ENCODE data around the gene DUS2.
"Not testable (repeated sequence)": the region's sequence is repeated elsewhere in the genome, so short reads cannot be mapped to it uniquely, and the experiment has no call there.

Gene DUS2

GRCh38 chr16:68105611-68106010 is 82.5 kb downstream of the DUS2 start:
- Histone ChIP-seq H3K4me1 (ENCODE audit: control insufficient read depth in 1 of 2, insufficient read depth in 2 of 2, low read length in 2 of 2) (no peaks in the 10 kb centered on the region), H3K27me3 (ENCODE audit: control insufficient read depth in 1 of 2, insufficient read depth in 2 of 2, low read length in 2 of 2) (no peaks in the 10 kb centered on the region), H3K4me3 (ENCODE audit: low read depth in 1 of 2, low read length in 2 of 2) (no peak overlapping the region), H3K9ac (ENCODE audit: low read depth in 1 of 2, low read length in 2 of 2) (no peak overlapping the region), H3K36me3 (ENCODE audit: control insufficient read depth in 1 of 2, insufficient read depth in 2 of 2, low read length in 2 of 2) (no peaks in the 10 kb centered on the region), H3K27ac (ENCODE audit: low read depth, low read length) (no peak overlapping the region), H3K9me3 (ENCODE audit: control insufficient read depth in 1 of 2, low read length in 2 of 2) (peaks cover 5 to 9% of the 10 kb centered on the region in 2 donors)

GRCh38 chr16:68107230-68107928 is 84.3 kb downstream of the DUS2 start:
- not testable (repeated sequence) for H3K27ac ChIP-seq (ENCODE audit: low read depth, low read length); H3K9me3 ChIP-seq (ENCODE audit: control insufficient read depth in 1 of 2, low read length in 2 of 2)

GRCh38 chr16:68109156-68109555 is 86.1 kb downstream of the DUS2 start:
- H3K4me1 ChIP-seq (ENCODE audit: control insufficient read depth in 1 of 2, insufficient read depth in 2 of 2, low read length in 2 of 2); H3K36me3 ChIP-seq (ENCODE audit: control insufficient read depth in 1 of 2, insufficient read depth in 2 of 2, low read length in 2 of 2); H3K9me3 ChIP-seq (ENCODE audit: control insufficient read depth in 1 of 2, low read length in 2 of 2); H3K4me3 ChIP-seq (ENCODE audit: low read depth in 1 of 2, low read length in 2 of 2); H3K9ac ChIP-seq (ENCODE audit: low read depth in 1 of 2, low read length in 2 of 2); H3K27me3 ChIP-seq (ENCODE audit: control insufficient read depth in 1 of 2, insufficient read depth in 2 of 2, low read length in 2 of 2); H3K27ac ChIP-seq (ENCODE audit: low read depth, low read length): not testable (repeated sequence)

More at GRCh38 chr16:68107230-68107928, 84.3 kb downstream of the DUS2 start:
- not testable (repeated sequence) for H3K4me3 ChIP-seq (ENCODE audit: low read depth in 1 of 2, low read length in 2 of 2); H3K4me1 ChIP-seq (ENCODE audit: control insufficient read depth in 1 of 2, insufficient read depth in 2 of 2, low read length in 2 of 2); H3K27me3 ChIP-seq (ENCODE audit: control insufficient read depth in 1 of 2, insufficient read depth in 2 of 2, low read length in 2 of 2); H3K36me3 ChIP-seq (ENCODE audit: control insufficient read depth in 1 of 2, insufficient read depth in 2 of 2, low read length in 2 of 2); H3K9ac ChIP-seq (ENCODE audit: low read depth in 1 of 2, low read length in 2 of 2)

- H3K27ac ChIP-seq (ENCODE audit: low read depth, low read length); H3K4me1 ChIP-seq (ENCODE audit: control insufficient read depth in 1 of 2, insufficient read depth in 2 of 2, low read length in 2 of 2); H3K9ac ChIP-seq (ENCODE audit: low read depth in 1 of 2, low read length in 2 of 2); H3K4me3 ChIP-seq (ENCODE audit: low read depth in 1 of 2, low read length in 2 of 2); H3K27me3 ChIP-seq (ENCODE audit: control insufficient read depth in 1 of 2, insufficient read depth in 2 of 2, low read length in 2 of 2); H3K9me3 ChIP-seq (ENCODE audit: control insufficient read depth in 1 of 2, low read length in 2 of 2); H3K36me3 ChIP-seq (ENCODE audit: control insufficient read depth in 1 of 2, insufficient read depth in 2 of 2, low read length in 2 of 2): not testable (repeated sequence)
Observed at GRCh38 chr16:68110611-68111010, 87.5 kb downstream of the DUS2 start.

- H3K4me1 ChIP-seq (ENCODE audit: control insufficient read depth in 1 of 2, insufficient read depth in 2 of 2, low read length in 2 of 2) = peaks cover 0 to 7% of the 10 kb centered on the region in 2 donors
- H3K27ac ChIP-seq (ENCODE audit: low read depth, low read length) = no peak overlapping the region
- no peaks in the 10 kb centered on the region for H3K27me3 ChIP-seq (ENCODE audit: control insufficient read depth in 1 of 2, insufficient read depth in 2 of 2, low read length in 2 of 2)
- H3K9me3 ChIP-seq (ENCODE audit: control insufficient read depth in 1 of 2, low read length in 2 of 2) = peaks cover 5 to 9% of the 10 kb centered on the region in 2 donors
- no peak overlapping the region for H3K9ac ChIP-seq (ENCODE audit: low read depth in 1 of 2, low read length in 2 of 2)
- H3K36me3 ChIP-seq (ENCODE audit: control insufficient read depth in 1 of 2, insufficient read depth in 2 of 2, low read length in 2 of 2) = no peaks in the 10 kb centered on the region
- no peak overlapping the region for H3K4me3 ChIP-seq (ENCODE audit: low read depth in 1 of 2, low read length in 2 of 2)
Observed at GRCh38 chr16:68111379-68111778, 88.3 kb downstream of the DUS2 start.

GRCh38 chr16:68113059-68113761 is 90.1 kb downstream of the DUS2 start:
- Histone ChIP-seq H3K27ac (ENCODE audit: low read depth, low read length) (no peak overlapping the region), H3K4me1 (ENCODE audit: control insufficient read depth in 1 of 2, insufficient read depth in 2 of 2, low read length in 2 of 2) (peaks cover 6 to 18% of the 10 kb centered on the region in 2 donors), H3K9me3 (ENCODE audit: control insufficient read depth in 1 of 2, low read length in 2 of 2) (peaks cover 5 to 8% of the 10 kb centered on the region in 2 donors), H3K36me3 (ENCODE audit: control insufficient read depth in 1 of 2, insufficient read depth in 2 of 2, low read length in 2 of 2) (no peaks in the 10 kb centered on the region), H3K27me3 (ENCODE audit: control insufficient read depth in 1 of 2, insufficient read depth in 2 of 2, low read length in 2 of 2) (no peaks in the 10 kb centered on the region), H3K4me3 (ENCODE audit: low read depth in 1 of 2, low read length in 2 of 2) (no peak overlapping the region), H3K9ac (ENCODE audit: low read depth in 1 of 2, low read length in 2 of 2) (no peak overlapping the region)

GRCh38 chr16:68113765-68114240 is 90.7 kb downstream of the DUS2 start:
- Histone ChIP-seq H3K4me1 (ENCODE audit: control insufficient read depth in 1 of 2, insufficient read depth in 2 of 2, low read length in 2 of 2) (peaks cover 6 to 20% of the 10 kb centered on the region in 2 donors), H3K9ac (ENCODE audit: low read depth in 1 of 2, low read length in 2 of 2) (no peak overlapping the region), H3K9me3 (ENCODE audit: control insufficient read depth in 1 of 2, low read length in 2 of 2) (peaks cover 2% of the 10 kb centered on the region in 2 donors), H3K4me3 (ENCODE audit: low read depth in 1 of 2, low read length in 2 of 2) (no peak overlapping the region), H3K27me3 (ENCODE audit: control insufficient read depth in 1 of 2, insufficient read depth in 2 of 2, low read length in 2 of 2) (no peaks in the 10 kb centered on the region), H3K36me3 (ENCODE audit: control insufficient read depth in 1 of 2, insufficient read depth in 2 of 2, low read length in 2 of 2) (no peaks in the 10 kb centered on the region), H3K27ac (ENCODE audit: low read depth, low read length) (no peak overlapping the region)

- not testable (repeated sequence) for H3K27me3 ChIP-seq (ENCODE audit: control insufficient read depth in 1 of 2, insufficient read depth in 2 of 2, low read length in 2 of 2); H3K36me3 ChIP-seq (ENCODE audit: control insufficient read depth in 1 of 2, insufficient read depth in 2 of 2, low read length in 2 of 2); H3K4me3 ChIP-seq (ENCODE audit: low read depth in 1 of 2, low read length in 2 of 2); H3K9me3 ChIP-seq (ENCODE audit: control insufficient read depth in 1 of 2, low read length in 2 of 2); H3K9ac ChIP-seq (ENCODE audit: low read depth in 1 of 2, low read length in 2 of 2); H3K27ac ChIP-seq (ENCODE audit: low read depth, low read length)
- peaks cover 6 to 20% of the 10 kb centered on the region in 2 donors for H3K4me1 ChIP-seq (ENCODE audit: control insufficient read depth in 1 of 2, insufficient read depth in 2 of 2, low read length in 2 of 2)
Observed at GRCh38 chr16:68114939-68115338, 91.9 kb downstream of the DUS2 start.

GRCh38 chr16:68115851-68116250 is 92.8 kb downstream of the DUS2 start:
- peaks cover 6 to 20% of the 10 kb centered on the region in 2 donors for H3K4me1 ChIP-seq (ENCODE audit: control insufficient read depth in 1 of 2, insufficient read depth in 2 of 2, low read length in 2 of 2)
- no peaks in the 10 kb centered on the region for H3K9me3 ChIP-seq (ENCODE audit: control insufficient read depth in 1 of 2, low read length in 2 of 2)
- H3K27me3 ChIP-seq (ENCODE audit: control insufficient read depth in 1 of 2, insufficient read depth in 2 of 2, low read length in 2 of 2) = no peaks in the 10 kb centered on the region
- no peak overlapping the region for H3K4me3 ChIP-seq (ENCODE audit: low read depth in 1 of 2, low read length in 2 of 2)
- no peak overlapping the region for H3K27ac ChIP-seq (ENCODE audit: low read depth, low read length)
- no peaks in the 10 kb centered on the region for H3K36me3 ChIP-seq (ENCODE audit: control insufficient read depth in 1 of 2, insufficient read depth in 2 of 2, low read length in 2 of 2)
- no peak overlapping the region for H3K9ac ChIP-seq (ENCODE audit: low read depth in 1 of 2, low read length in 2 of 2)

GRCh38 chr16:68116256-68116867 is 93.3 kb downstream of the DUS2 start:
- Histone ChIP-seq H3K4me3 (ENCODE audit: low read depth in 1 of 2, low read length in 2 of 2) (no peak overlapping the region), H3K36me3 (ENCODE audit: control insufficient read depth in 1 of 2, insufficient read depth in 2 of 2, low read length in 2 of 2) (no peaks in the 10 kb centered on the region), H3K9me3 (ENCODE audit: control insufficient read depth in 1 of 2, low read length in 2 of 2) (no peaks in the 10 kb centered on the region), H3K27me3 (ENCODE audit: control insufficient read depth in 1 of 2, insufficient read depth in 2 of 2, low read length in 2 of 2) (no peaks in the 10 kb centered on the region), H3K4me1 (ENCODE audit: control insufficient read depth in 1 of 2, insufficient read depth in 2 of 2, low read length in 2 of 2) (peaks cover 6 to 20% of the 10 kb centered on the region in 2 donors), H3K27ac (ENCODE audit: low read depth, low read length) (no peak overlapping the region), H3K9ac (ENCODE audit: low read depth in 1 of 2, low read length in 2 of 2) (no peak overlapping the region)

All from duodenal mucosa (tissue), 2 donors.